Heart left ventricle (tissue), 13 donors: ENCODE data around the gene KRTAP4-16.
"Not testable (repeated sequence)": the region's sequence is repeated elsewhere in the genome, so short reads cannot be mapped to it uniquely, and the experiment has no call there.

Experiments
- POLR2A ChIP-seq, 2 donors: fragments of 450-650 bp; IDR thresholded peaks; one replicate each; pipeline ENCODE4 v1.6.1; 2017; ENCODE audit warnings: antibody characterized with exemption in 2 of 2, mild to moderate bottlenecking in 2 of 2, moderate library complexity in 2 of 2
- TF ChIP-seq, protein P1 (sequence below), 12 donors: fragments of 200-600 bp; sonication (generic) in 4 of 12; IDR thresholded peaks; one replicate each; pipeline versions ENCODE4 v1.5.0 to v1.8.0; 2018 to 2022; ENCODE audit warnings: antibody characterized with exemption in 12 of 12, mild to moderate bottlenecking in 5 of 12
- donor health status: ischemic (EF 13 %, LVEDD 7.1; RV severe dilation, severe dysfunction).
- donor health status: DM: no; HTN: yes; CAD: no.
- donor health status: DM: no; HTN: no; CAD: no.
- donor health status: ischemic (EF 25% LVEDD 6.9; RV normal size, moderate dysfunction).
- donor health status: ischemic (EF 25% LVEDD 5.7; RV mildly dilated, moderate dysfunction).
- donor health status: ischemic (EF 35%, LVEDD 5.7; RV mildly dilated, moderate dysfunction).
- donor health status: nonischemic (EF 11% LVEDD 7.7; RV severe dilation, severe dysfunction).
- donor health status: DM: yes; HTN: yes; CAD: no.
- donor health status: PGD.
- donor health status: ischemic (EF 29% LVEDD 5.4; RV normal size, mild dysfunction).
- donor health status: nonischemic (EF 23%, LVEDD 6.1; RV moderate dilation, normal function).

DNA sequence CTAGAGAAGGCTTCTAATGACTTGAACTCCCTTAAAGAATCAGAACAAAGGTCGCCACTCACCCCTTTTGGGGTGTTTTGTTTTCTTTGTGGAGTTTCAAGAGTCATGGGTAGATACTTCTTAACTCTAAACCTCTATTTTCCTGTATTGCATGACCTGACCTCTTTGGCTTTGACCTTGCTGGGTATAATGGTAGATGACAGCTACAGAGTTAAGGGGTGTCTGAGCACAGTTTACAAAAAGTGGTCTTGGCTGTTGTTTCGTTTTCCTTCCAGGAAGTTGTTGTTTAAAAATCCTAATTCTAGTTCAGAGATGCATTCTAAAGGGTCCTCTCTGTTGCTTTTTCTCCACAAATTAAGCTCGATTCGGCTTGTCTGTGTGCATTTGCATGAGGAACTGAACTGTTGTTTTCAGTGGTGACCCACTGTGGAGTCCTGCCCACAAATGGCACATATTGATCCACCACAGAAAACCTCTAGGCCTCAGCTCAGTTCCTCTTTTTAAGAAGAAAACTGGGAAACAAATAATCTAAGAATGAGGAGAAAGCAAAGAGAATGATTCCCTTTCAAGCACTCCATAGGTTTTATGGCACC lies 13.2 kb downstream of the KRTAP4-16 start:
- TF ChIP-seq, protein P1, sequence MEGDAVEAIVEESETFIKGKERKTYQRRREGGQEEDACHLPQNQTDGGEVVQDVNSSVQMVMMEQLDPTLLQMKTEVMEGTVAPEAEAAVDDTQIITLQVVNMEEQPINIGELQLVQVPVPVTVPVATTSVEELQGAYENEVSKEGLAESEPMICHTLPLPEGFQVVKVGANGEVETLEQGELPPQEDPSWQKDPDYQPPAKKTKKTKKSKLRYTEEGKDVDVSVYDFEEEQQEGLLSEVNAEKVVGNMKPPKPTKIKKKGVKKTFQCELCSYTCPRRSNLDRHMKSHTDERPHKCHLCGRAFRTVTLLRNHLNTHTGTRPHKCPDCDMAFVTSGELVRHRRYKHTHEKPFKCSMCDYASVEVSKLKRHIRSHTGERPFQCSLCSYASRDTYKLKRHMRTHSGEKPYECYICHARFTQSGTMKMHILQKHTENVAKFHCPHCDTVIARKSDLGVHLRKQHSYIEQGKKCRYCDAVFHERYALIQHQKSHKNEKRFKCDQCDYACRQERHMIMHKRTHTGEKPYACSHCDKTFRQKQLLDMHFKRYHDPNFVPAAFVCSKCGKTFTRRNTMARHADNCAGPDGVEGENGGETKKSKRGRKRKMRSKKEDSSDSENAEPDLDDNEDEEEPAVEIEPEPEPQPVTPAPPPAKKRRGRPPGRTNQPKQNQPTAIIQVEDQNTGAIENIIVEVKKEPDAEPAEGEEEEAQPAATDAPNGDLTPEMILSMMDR (IDR thresholded peaks at IDR 0.05), result not testable (repeated sequence)
- TF ChIP-seq POLR2A (IDR thresholded peaks at IDR 0.05), result not testable (repeated sequence)
